SK-N-SH (cell line): ENCODE measurements around the gene DSCAML1. TPM values are rescaled to one million over a fixed set of nuclear protein-coding genes. Genes with fewer than 3 reads are reported as not detected.

Experiments used
- CTCF ChIA-PET: fragments of 300-600, 350-600 bp; formaldehyde crosslinking; extraction: SDS; loops from one replicate; lab custom pipeline; 2021; lab: Yijun Ruan, JAX
- POLR2A ChIA-PET: fragments of 350-600 bp; sonication (Branson Sonifier 250); formaldehyde crosslinking; extraction: SDS; loops from one replicate; lab custom pipeline; 2020; ENCODE audit warnings: antibody characterized with exemption, inconsistent platforms; lab: Yijun Ruan, JAX
- DNase-seq: peaks from one replicate; pipeline ENCODE4 v3.0.0; 2012
- H2AFZ ChIP-seq: fragments of 200-600 bp; sonication (generic); 2 replicates; pipeline ENCODE4 v1.8.1; 2016; ENCODE audit warnings: antibody characterized with exemption, mild to moderate bottlenecking, low read depth
- H3F3A ChIP-seq: fragments of 200-600 bp; sonication (generic); replicated peaks from 2 replicates; pipeline ENCODE3; 2016; ENCODE audit warnings: antibody characterized with exemption, mild to moderate bottlenecking; ENCODE audit not compliant: insufficient read depth
- H3K27ac ChIP-seq, 2 experiments: fragments of 200-500 bp in 1 of 2; fragments of 200-600 bp in 1 of 2; sonication (Bioruptor generic) in 1 of 2; sonication (generic), shearing (Covaris generic) in 1 of 2; 2 replicates each; pipeline versions ENCODE4 v1.5.1 to v1.6.1; 2014 to 2016; ENCODE audit warnings: low read depth in 2 of 2, inconsistent platforms in 1 of 2, low read length in 1 of 2, mild to moderate bottlenecking in 1 of 2, mixed read lengths in 1 of 2
- H3K27me3 ChIP-seq: fragments of 200-600 bp; sonication (generic), shearing (Covaris generic); 2 replicates; pipeline ENCODE4 v1.6.1; 2016; ENCODE audit warnings: mixed run types; ENCODE audit not compliant: insufficient read depth
- H3K36me3 ChIP-seq, 2 experiments: fragments of 200-500 bp in 1 of 2; fragments of 200-600 bp in 1 of 2; sonication (Bioruptor generic) in 1 of 2; sonication (generic) in 1 of 2; replicated peaks in 1 of 2; 2 replicates each; pipeline versions ENCODE3 to v1.5.1; 2014 to 2016; ENCODE audit warnings: low read length in 1 of 2, mild to moderate bottlenecking in 1 of 2; ENCODE audit not compliant: insufficient read depth in 2 of 2, control insufficient read depth in 1 of 2
- H3K4me1 ChIP-seq, 2 experiments: fragments of 200-500 bp in 1 of 2; fragments of 200-600 bp in 1 of 2; sonication (Bioruptor generic) in 1 of 2; sonication (generic), shearing (Covaris generic) in 1 of 2; 2 replicates each; pipeline versions ENCODE4 v1.5.1 to v1.6.1; 2014 to 2016; ENCODE audit warnings: low read depth in 1 of 2, low read length in 1 of 2, mixed run types in 1 of 2; ENCODE audit not compliant: insufficient read depth in 2 of 2, control insufficient read depth in 1 of 2
- H3K4me2 ChIP-seq: fragments of 200-600 bp; sonication (generic), shearing (Covaris generic); 2 replicates; pipeline ENCODE4 v1.6.1; 2017; ENCODE audit warnings: mixed run types
- H3K4me3 ChIP-seq, 2 experiments: fragments of 200-500 bp in 1 of 2; fragments of 200-600 bp in 1 of 2; sonication (Bioruptor generic) in 1 of 2; sonication (generic), shearing (Covaris generic) in 1 of 2; 2 replicates each; pipeline versions ENCODE4 v1.5.1 to v1.8.1; 2014 to 2016; ENCODE audit warnings: low read depth in 2 of 2, inconsistent platforms in 1 of 2, low read length in 1 of 2, mild to moderate bottlenecking in 1 of 2, mixed read lengths in 1 of 2, moderate library complexity in 1 of 2
- H3K79me2 ChIP-seq: fragments of 200-600 bp; sonication (generic); 2 replicates; pipeline ENCODE4 v1.8.1; 2017; ENCODE audit warnings: mild to moderate bottlenecking; ENCODE audit not compliant: insufficient read depth
- H3K9ac ChIP-seq: fragments of 200-600 bp; sonication (generic); 2 replicates; pipeline ENCODE4 v1.6.1; 2017; ENCODE audit warnings: mixed run types
- H3K9me2 ChIP-seq: fragments of 200-600 bp; sonication (generic); 2 replicates; pipeline ENCODE4 v1.6.1; 2017; ENCODE audit warnings: mixed run types
- H3K9me3 ChIP-seq: fragments of 200-600 bp; sonication (generic); 2 replicates; pipeline ENCODE4 v1.6.1; 2017; ENCODE audit warnings: mixed run types, mild to moderate bottlenecking, moderate library complexity
- H4K20me1 ChIP-seq: fragments of 200-600 bp; sonication (generic); 2 replicates; pipeline ENCODE4 v1.6.1; 2017; ENCODE audit warnings: mild to moderate bottlenecking, mixed run types; ENCODE audit not compliant: insufficient read depth
- EP300 ChIP-seq, 2 experiments: IDR thresholded peaks; 2 replicates each; pipeline versions ENCODE4 v1.4.0 to v1.6.1; 2012; ENCODE audit warnings: borderline replicate concordance in 1 of 2, low read depth in 1 of 2, low read length in 1 of 2
- FOSL2 ChIP-seq: IDR thresholded peaks from 2 replicates; pipeline ENCODE4 v1.4.0; 2012; ENCODE audit warnings: low read depth, mild to moderate bottlenecking, moderate library complexity, borderline replicate concordance
- FOXJ3 ChIP-seq: sonication (generic); formaldehyde crosslinking; IDR thresholded peaks from 2 replicates; pipeline ENCODE4 v1.5.1; 2020; ENCODE audit warnings: mild to moderate bottlenecking, missing genetic modification reagents
- JUND ChIP-seq: IDR thresholded peaks from 2 replicates; pipeline ENCODE4 v1.4.0; 2012
- MEF2A ChIP-seq: IDR thresholded peaks from 2 replicates; pipeline ENCODE4 v1.4.0; 2012; ENCODE audit warnings: low read depth, borderline replicate concordance
- NFIC ChIP-seq: IDR thresholded peaks from 2 replicates; pipeline ENCODE4 v1.4.0; 2012; ENCODE audit warnings: borderline replicate concordance
- NRF1 ChIP-seq: IDR thresholded peaks from 2 replicates; pipeline ENCODE4 v1.6.1; 2012; ENCODE audit warnings: low read depth, mild to moderate bottlenecking, low read length
- RAD21 ChIP-seq: IDR thresholded peaks from 2 replicates; pipeline ENCODE4 v1.6.1; 2012; ENCODE audit warnings: mild to moderate bottlenecking, low read length
- RCOR1 ChIP-seq: fragments of 150-350 bp; IDR thresholded peaks from 2 replicates; pipeline ENCODE4 v1.6.1; 2017; ENCODE audit warnings: antibody characterized with exemption, low read length
- RXRA ChIP-seq: IDR thresholded peaks from 2 replicates; pipeline ENCODE4 v1.4.0; 2012; ENCODE audit warnings: low read depth, mild to moderate bottlenecking, borderline replicate concordance
- SIN3A ChIP-seq: IDR thresholded peaks from 2 replicates; pipeline ENCODE4 v1.6.1; 2012; ENCODE audit warnings: low read depth, mild to moderate bottlenecking, low read length, moderate library complexity, borderline replicate concordance
- SMC3 ChIP-seq: IDR thresholded peaks from 2 replicates; pipeline ENCODE4 v1.6.1; 2012; ENCODE audit warnings: low read depth, low read length, improper control_type of control experiment
- TAF1 ChIP-seq: IDR thresholded peaks from 2 replicates; pipeline ENCODE4 v1.6.1; 2012; ENCODE audit warnings: low read depth, mild to moderate bottlenecking, low read length, moderate library complexity, borderline replicate concordance
- TEAD4 ChIP-seq: IDR thresholded peaks from 2 replicates; pipeline ENCODE4 v1.4.0; 2012; ENCODE audit warnings: mild to moderate bottlenecking, borderline replicate concordance; ENCODE audit not compliant: insufficient read depth
- USF1 ChIP-seq: IDR thresholded peaks from 2 replicates; pipeline ENCODE4 v1.4.0; 2012; ENCODE audit warnings: low read depth, borderline replicate concordance
- YY1 ChIP-seq: IDR thresholded peaks from 2 replicates; pipeline ENCODE4 v1.4.0; 2012; ENCODE audit warnings: low read depth, mild to moderate bottlenecking
- WGBS: methylation state at CpG from one replicate; pipeline ENCODE4 v1.1.6; 2017; ENCODE audit warnings: low lambda C conversion rate; 5-methylcytosine and 5-hydroxymethylcytosine counted together
- polyA plus RNA-seq, 3 experiments: library from polyadenylated mRNA; depleted of rRNA; stranded (reverse); fragments of >200 nt; gene quantifications; 2 replicates each; pipeline ENCODE4 v1.2.3, GENCODE V29; 2012
- TF ChIP-seq, protein P1 (sequence below): IDR thresholded peaks from 2 replicates; pipeline ENCODE4 v1.6.1; 2012; ENCODE audit warnings: mild to moderate bottlenecking, low read depth, low read length, moderate library complexity
- TF ChIP-seq, protein P2 (sequence below): fragments of 200-600 bp; sonication (generic); IDR thresholded peaks from 2 replicates; pipeline ENCODE4 v1.6.1; 2017; ENCODE audit warnings: antibody characterized with exemption, mild to moderate bottlenecking, moderate library complexity
- TF ChIP-seq, protein P3 (sequence below): IDR thresholded peaks from 2 replicates; pipeline ENCODE4; 2012

DSCAML1 gene
- polyA plus RNA-seq, 1 of the 3 experiments (the other 2 are of a cell fraction): not detected

DNA sequence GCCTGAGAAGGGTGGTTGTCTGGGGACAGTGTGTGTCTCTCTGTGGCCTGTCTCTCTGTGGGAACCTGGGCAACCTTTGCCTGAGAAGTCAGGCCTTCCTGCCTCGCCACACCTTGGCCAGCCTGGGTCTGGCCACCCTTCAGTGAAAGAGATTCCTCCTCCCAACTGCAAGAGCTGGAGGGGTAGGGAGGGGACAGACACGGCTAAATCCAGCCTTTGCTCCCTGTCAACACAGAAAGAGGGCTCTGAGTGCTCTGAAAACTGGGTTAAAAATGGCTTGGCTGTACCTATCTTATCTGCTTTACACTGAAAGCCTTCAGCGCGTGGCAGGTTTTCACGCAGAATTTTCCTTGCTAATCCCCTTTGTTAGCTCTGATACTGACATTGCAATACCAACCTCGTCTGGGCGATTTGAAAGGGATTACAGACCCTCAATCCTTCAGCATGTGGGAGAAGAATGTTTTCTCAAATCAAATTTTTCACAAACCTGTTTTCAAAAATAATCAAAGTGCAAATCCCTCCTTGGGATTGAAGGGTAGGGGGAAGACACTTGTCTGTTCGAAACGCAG, 163.7 kb downstream of the DSCAML1 start:
- Histone ChIP-seq H3K9me2 (no peaks in the 10 kb centered on the region), H3K4me2 (no peak overlapping the region), H3K9ac (no peak overlapping the region), H3F3A (no peaks in the 10 kb centered on the region), H3K27ac (no peak overlapping the region), H2AFZ (no peak overlapping the region), H3K4me1 (no peaks in the 10 kb centered on the region; a peak in 1 of 4 replicates), H3K9me3 (no peaks in the 10 kb centered on the region), H3K36me3 (no peaks in the 10 kb centered on the region), H3K79me2 (no peaks in the 10 kb centered on the region), H3K4me3 (no peak overlapping the region), H4K20me1 (no peaks in the 10 kb centered on the region), H3K27me3 (peaks cover 13% of the 10 kb centered on the region; the same call in 1 of the 2 replicates)
- no peak for DNase-seq
- ChIA-PET POLR2A (no interaction called here), CTCF (interaction anchor here (4.0 to 4.8 kb wide), 2 partner anchors 12 to 189 kb away, joined by 17 to 22 read pairs; no protein-coding TSS in a partner anchor)
- 62% methylated on average over 8 of the region's 9 CpGs for WGBS
- TF ChIP-seq TAF1 (no peak), FOXJ3 (CRISPR knock-in tag) (no peak), MEF2A (no peak), FOSL2 (no peak), NRF1 (no peak), RAD21 (no peak), RXRA (no peak), TEAD4 (no peak), SMC3 (no peak), YY1 (no peak), NFIC (no peak), SIN3A (no peak), EP300 (IDR thresholded peaks at IDR 0.05; ENCODE audit: borderline replicate concordance in 1 of 2, low read depth in 1 of 2, low read length in 1 of 2) (no peak), RCOR1 (no peak), USF1 (no peak), JUND (no peak)
- TF ChIP-seq, protein P1, sequence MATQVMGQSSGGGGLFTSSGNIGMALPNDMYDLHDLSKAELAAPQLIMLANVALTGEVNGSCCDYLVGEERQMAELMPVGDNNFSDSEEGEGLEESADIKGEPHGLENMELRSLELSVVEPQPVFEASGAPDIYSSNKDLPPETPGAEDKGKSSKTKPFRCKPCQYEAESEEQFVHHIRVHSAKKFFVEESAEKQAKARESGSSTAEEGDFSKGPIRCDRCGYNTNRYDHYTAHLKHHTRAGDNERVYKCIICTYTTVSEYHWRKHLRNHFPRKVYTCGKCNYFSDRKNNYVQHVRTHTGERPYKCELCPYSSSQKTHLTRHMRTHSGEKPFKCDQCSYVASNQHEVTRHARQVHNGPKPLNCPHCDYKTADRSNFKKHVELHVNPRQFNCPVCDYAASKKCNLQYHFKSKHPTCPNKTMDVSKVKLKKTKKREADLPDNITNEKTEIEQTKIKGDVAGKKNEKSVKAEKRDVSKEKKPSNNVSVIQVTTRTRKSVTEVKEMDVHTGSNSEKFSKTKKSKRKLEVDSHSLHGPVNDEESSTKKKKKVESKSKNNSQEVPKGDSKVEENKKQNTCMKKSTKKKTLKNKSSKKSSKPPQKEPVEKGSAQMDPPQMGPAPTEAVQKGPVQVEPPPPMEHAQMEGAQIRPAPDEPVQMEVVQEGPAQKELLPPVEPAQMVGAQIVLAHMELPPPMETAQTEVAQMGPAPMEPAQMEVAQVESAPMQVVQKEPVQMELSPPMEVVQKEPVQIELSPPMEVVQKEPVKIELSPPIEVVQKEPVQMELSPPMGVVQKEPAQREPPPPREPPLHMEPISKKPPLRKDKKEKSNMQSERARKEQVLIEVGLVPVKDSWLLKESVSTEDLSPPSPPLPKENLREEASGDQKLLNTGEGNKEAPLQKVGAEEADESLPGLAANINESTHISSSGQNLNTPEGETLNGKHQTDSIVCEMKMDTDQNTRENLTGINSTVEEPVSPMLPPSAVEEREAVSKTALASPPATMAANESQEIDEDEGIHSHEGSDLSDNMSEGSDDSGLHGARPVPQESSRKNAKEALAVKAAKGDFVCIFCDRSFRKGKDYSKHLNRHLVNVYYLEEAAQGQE: no peak
- TF ChIP-seq, protein P2, sequence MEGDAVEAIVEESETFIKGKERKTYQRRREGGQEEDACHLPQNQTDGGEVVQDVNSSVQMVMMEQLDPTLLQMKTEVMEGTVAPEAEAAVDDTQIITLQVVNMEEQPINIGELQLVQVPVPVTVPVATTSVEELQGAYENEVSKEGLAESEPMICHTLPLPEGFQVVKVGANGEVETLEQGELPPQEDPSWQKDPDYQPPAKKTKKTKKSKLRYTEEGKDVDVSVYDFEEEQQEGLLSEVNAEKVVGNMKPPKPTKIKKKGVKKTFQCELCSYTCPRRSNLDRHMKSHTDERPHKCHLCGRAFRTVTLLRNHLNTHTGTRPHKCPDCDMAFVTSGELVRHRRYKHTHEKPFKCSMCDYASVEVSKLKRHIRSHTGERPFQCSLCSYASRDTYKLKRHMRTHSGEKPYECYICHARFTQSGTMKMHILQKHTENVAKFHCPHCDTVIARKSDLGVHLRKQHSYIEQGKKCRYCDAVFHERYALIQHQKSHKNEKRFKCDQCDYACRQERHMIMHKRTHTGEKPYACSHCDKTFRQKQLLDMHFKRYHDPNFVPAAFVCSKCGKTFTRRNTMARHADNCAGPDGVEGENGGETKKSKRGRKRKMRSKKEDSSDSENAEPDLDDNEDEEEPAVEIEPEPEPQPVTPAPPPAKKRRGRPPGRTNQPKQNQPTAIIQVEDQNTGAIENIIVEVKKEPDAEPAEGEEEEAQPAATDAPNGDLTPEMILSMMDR: no peak
- TF ChIP-seq, protein P3, sequence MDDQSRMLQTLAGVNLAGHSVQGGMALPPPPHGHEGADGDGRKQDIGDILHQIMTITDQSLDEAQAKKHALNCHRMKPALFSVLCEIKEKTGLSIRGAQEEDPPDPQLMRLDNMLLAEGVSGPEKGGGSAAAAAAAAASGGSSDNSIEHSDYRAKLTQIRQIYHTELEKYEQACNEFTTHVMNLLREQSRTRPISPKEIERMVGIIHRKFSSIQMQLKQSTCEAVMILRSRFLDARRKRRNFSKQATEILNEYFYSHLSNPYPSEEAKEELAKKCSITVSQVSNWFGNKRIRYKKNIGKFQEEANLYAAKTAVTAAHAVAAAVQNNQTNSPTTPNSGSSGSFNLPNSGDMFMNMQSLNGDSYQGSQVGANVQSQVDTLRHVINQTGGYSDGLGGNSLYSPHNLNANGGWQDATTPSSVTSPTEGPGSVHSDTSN: no peak
